ENCODE measurements around the gene ELL. TPM values are rescaled to one million over a fixed set of nuclear protein-coding genes. Genes with fewer than 3 reads are reported as not detected.

Gene ELL
- total and polyA plus RNA-seq, 9 of the 15 experiments (the other 6 are each of a cell fraction or from before 2014, with no cell fraction given): 0.24 to 22.5 (median 4.1) TPM

DNA sequence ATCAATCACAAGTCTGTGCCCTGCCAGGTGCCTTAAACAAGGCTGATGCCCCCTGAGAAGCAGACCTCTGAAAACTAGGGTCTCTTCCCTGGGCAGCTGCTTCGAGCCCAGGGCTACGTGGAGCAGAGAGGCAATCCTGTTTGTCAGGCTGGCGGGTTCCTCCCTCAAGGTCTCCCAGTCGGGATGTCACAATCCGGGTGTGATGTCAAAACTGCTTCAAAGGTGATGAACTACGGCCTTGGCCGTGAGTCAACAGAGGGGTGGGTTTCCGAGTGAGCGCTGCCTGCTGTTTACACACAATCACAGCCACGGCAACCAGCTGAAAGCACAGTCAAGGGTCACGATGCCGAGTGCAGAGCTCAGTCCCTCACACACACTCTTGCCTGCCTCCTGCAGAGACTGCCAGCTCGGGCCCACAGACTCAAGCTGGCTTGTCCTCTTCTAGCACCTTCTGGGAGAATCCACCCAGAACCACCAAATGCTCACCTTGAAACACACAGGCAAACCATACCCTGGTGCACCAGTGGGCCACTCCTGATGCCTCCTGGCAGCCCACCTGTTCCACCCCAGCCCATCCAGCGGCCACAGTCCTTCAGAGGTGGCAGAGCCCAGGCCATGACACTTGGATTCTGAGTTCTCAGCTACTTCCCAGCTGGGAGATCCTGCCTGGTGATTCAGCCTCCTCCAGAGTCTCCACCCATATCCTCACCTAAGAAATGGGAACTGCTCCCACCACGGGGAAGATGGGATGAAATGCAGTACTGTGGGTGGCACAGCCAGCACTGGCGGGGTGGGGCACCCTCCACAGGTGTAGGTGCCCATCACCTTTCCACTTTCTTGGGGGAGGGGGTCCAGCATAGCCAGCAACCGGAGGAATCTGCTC lies 6.8 kb downstream of the ELL start (continued):
- no peak for TF ChIP-seq ZNF140 (CRISPR knock-in tag; IDR thresholded peaks at IDR 0.05)
- peak; percentile 33; the same call in 1 of the 2 replicates for TF ChIP-seq NFIC (IDR thresholded peaks at IDR 0.05)
- TF ChIP-seq ILK (tag; IDR thresholded peaks at IDR 0.05; ENCODE audit: borderline replicate concordance, low read depth): no peak
- TF ChIP-seq, protein P1, sequence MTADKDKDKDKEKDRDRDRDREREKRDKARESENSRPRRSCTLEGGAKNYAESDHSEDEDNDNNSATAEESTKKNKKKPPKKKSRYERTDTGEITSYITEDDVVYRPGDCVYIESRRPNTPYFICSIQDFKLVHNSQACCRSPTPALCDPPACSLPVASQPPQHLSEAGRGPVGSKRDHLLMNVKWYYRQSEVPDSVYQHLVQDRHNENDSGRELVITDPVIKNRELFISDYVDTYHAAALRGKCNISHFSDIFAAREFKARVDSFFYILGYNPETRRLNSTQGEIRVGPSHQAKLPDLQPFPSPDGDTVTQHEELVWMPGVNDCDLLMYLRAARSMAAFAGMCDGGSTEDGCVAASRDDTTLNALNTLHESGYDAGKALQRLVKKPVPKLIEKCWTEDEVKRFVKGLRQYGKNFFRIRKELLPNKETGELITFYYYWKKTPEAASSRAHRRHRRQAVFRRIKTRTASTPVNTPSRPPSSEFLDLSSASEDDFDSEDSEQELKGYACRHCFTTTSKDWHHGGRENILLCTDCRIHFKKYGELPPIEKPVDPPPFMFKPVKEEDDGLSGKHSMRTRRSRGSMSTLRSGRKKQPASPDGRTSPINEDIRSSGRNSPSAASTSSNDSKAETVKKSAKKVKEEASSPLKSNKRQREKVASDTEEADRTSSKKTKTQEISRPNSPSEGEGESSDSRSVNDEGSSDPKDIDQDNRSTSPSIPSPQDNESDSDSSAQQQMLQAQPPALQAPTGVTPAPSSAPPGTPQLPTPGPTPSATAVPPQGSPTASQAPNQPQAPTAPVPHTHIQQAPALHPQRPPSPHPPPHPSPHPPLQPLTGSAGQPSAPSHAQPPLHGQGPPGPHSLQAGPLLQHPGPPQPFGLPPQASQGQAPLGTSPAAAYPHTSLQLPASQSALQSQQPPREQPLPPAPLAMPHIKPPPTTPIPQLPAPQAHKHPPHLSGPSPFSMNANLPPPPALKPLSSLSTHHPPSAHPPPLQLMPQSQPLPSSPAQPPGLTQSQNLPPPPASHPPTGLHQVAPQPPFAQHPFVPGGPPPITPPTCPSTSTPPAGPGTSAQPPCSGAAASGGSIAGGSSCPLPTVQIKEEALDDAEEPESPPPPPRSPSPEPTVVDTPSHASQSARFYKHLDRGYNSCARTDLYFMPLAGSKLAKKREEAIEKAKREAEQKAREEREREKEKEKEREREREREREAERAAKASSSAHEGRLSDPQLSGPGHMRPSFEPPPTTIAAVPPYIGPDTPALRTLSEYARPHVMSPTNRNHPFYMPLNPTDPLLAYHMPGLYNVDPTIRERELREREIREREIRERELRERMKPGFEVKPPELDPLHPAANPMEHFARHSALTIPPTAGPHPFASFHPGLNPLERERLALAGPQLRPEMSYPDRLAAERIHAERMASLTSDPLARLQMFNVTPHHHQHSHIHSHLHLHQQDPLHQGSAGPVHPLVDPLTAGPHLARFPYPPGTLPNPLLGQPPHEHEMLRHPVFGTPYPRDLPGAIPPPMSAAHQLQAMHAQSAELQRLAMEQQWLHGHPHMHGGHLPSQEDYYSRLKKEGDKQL (CRISPR knock-in tag; IDR thresholded peaks at IDR 0.05; ENCODE audit: borderline replicate concordance): 0 out of 2 replicates have a peak, but pooled peaks have one; percentile 46
- TF ChIP-seq BCL6 (CRISPR knock-in tag; IDR thresholded peaks at IDR 0.05): no peak
- TF ChIP-seq, protein P2, sequence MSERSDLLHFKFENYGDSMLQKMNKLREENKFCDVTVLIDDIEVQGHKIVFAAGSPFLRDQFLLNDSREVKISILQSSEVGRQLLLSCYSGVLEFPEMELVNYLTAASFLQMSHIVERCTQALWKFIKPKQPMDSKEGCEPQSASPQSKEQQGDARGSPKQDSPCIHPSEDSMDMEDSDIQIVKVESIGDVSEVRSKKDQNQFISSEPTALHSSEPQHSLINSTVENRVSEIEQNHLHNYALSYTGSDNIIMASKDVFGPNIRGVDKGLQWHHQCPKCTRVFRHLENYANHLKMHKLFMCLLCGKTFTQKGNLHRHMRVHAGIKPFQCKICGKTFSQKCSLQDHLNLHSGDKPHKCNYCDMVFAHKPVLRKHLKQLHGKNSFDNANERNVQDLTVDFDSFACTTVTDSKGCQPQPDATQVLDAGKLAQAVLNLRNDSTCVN (CRISPR knock-in tag; IDR thresholded peaks at IDR 0.05): no peak
- peak; percentile 76 for TF ChIP-seq CREM (IDR thresholded peaks at IDR 0.05; ENCODE audit: low read depth)
- TF ChIP-seq NR2C2 (CRISPR knock-in tag; IDR thresholded peaks at IDR 0.05): no peak
- peak; percentile 74; the same call in 1 of the 2 replicates for TF ChIP-seq NR2C2 (tag; IDR thresholded peaks at IDR 0.05)
- TF ChIP-seq RAD51 (IDR thresholded peaks at IDR 0.05; ENCODE audit: borderline replicate concordance, low read depth): no peak
- TF ChIP-seq, protein P3, sequence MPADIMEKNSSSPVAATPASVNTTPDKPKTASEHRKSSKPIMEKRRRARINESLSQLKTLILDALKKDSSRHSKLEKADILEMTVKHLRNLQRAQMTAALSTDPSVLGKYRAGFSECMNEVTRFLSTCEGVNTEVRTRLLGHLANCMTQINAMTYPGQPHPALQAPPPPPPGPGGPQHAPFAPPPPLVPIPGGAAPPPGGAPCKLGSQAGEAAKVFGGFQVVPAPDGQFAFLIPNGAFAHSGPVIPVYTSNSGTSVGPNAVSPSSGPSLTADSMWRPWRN (IDR thresholded peaks at IDR 0.05; ENCODE audit: low read depth): no peak
- TF ChIP-seq, protein P4, sequence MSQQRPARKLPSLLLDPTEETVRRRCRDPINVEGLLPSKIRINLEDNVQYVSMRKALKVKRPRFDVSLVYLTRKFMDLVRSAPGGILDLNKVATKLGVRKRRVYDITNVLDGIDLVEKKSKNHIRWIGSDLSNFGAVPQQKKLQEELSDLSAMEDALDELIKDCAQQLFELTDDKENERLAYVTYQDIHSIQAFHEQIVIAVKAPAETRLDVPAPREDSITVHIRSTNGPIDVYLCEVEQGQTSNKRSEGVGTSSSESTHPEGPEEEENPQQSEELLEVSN (IDR thresholded peaks at IDR 0.05; ENCODE audit: borderline replicate concordance in 1 of 2, extremely low read depth in 1 of 2, insufficient read depth in 1 of 2, insufficient read length in 1 of 2, low read depth in 1 of 2, low read length in 1 of 2, poor library complexity in 1 of 2, severe bottlenecking in 1 of 2): no peak
- peak; percentile 87 for TF ChIP-seq ZKSCAN8 (CRISPR knock-in tag; IDR thresholded peaks at IDR 0.05)
- TF ChIP-seq FOXA3 (CRISPR knock-in tag; conservative IDR thresholded peaks at IDR 0.05 in 1 of 2, IDR thresholded peaks at IDR 0.05 in 1 of 2): peak in 1 of 2 experiments; percentile 69; a peak in 1 of 4 replicates
- TF ChIP-seq, protein P5, sequence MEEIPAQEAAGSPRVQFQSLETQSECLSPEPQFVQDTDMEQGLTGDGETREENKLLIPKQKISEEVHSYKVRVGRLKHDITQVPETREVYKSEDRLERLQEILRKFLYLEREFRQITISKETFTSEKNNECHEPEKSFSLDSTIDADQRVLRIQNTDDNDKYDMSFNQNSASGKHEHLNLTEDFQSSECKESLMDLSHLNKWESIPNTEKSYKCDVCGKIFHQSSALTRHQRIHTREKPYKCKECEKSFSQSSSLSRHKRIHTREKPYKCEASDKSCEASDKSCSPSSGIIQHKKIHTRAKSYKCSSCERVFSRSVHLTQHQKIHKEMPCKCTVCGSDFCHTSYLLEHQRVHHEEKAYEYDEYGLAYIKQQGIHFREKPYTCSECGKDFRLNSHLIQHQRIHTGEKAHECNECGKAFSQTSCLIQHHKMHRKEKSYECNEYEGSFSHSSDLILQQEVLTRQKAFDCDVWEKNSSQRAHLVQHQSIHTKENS (CRISPR knock-in tag; IDR thresholded peaks at IDR 0.05): no peak
- 0 out of 2 replicates have a peak, but pooled peaks have one; percentile 20 for TF ChIP-seq SPI1 (IDR thresholded peaks at IDR 0.05; ENCODE audit: borderline replicate concordance, low read depth, low read length)
